Measurements from ENCODE around the gene EPHA4.

DNA sequence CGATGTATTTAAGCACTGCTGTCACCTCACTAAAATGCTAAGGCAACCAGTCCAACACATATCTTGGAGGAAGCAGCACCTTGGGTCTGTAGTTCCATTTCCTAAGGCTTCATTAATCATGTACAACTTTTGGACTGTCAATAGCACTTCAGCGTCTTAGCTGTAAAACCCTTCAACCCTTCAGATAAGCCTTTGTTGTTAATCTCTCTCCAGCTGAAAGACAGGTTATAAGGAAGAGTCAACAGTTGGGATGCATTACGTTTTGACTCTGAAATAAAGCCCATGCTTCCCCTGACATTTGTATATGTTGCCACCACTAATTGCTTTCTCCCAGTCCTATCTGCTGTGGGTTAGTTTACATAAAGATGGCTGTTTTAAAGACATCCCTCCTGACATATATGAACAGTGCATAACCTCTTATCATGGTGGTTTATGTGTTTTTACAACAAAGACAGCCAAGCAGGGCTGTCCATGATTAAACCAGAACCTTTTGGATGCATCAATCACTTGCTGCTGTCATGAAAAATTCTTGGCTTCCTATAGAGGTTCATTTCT is 81.5 kb downstream of the EPHA4 start:
- TF ChIP-seq, protein P1, sequence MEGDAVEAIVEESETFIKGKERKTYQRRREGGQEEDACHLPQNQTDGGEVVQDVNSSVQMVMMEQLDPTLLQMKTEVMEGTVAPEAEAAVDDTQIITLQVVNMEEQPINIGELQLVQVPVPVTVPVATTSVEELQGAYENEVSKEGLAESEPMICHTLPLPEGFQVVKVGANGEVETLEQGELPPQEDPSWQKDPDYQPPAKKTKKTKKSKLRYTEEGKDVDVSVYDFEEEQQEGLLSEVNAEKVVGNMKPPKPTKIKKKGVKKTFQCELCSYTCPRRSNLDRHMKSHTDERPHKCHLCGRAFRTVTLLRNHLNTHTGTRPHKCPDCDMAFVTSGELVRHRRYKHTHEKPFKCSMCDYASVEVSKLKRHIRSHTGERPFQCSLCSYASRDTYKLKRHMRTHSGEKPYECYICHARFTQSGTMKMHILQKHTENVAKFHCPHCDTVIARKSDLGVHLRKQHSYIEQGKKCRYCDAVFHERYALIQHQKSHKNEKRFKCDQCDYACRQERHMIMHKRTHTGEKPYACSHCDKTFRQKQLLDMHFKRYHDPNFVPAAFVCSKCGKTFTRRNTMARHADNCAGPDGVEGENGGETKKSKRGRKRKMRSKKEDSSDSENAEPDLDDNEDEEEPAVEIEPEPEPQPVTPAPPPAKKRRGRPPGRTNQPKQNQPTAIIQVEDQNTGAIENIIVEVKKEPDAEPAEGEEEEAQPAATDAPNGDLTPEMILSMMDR (conservative IDR thresholded peaks at IDR 0.05 in 1 of 2, IDR thresholded peaks at IDR 0.05 in 1 of 2; ENCODE audit: low read depth in 1 of 2, low read length in 2 of 2), result no peak
- TF ChIP-seq EZH2 (IDR thresholded peaks at IDR 0.05; ENCODE audit: low read length, missing control alignments), result no peak

Data from fibroblast of lung (primary cell).